HG02763 (cell line): ENCODE data around the gene POLE2.
"Not testable (repeated sequence)": the region's sequence is repeated elsewhere in the genome, so short reads cannot be mapped to it uniquely, and the experiment has no call there.

ENCODE experiments used
- ATAC-seq: cut with Tn5 transposase; IDR thresholded peaks from one replicate; pipeline ENCODE4 v1.9.1; 2021; ENCODE audit warnings: mild to moderate bottlenecking, moderate library complexity; ENCODE audit not compliant: unreplicated experiment

Gene POLE2

DNA sequence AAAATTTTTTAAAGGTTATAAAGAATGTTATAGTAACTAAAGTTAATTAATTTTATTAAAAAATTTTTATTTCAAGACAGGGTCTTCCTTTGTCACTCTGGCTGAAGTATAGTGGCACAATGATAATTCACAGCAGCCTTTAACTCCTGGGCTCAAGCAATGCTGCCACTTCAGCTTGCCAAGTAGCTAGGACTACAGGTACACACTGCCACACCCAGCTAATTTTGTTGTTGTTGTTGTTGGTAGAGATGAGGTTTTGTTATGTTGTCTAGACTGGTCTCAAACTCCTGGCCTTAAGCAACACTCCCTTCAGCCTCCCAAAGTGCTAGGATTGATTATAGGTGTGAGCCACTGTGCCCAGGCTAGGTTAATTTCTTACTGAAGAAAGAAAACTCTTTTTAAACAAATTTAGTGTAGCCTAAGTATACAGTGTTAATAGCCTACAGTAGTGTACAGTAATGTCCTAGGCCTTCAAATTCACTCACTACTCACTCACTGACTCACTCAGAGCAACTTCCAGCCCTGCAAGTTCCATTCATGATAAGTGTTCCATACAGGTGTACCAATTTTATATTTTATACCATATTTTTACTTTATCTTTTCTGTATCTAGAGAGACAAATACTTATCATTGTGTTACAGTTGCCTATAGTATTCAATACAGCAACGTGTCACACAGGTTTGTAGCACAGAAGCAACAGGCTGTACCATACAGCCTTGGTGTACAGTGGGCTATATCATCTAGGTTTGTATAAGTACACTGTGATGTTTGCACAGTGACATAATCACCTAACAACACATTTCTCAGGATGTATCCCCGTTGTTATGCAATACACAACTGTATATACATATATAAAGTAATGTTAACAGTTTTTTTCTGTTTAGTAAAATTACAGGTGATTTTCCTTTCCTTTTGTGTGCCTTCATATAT lies 28.2 kb downstream of the POLE2 start:
- ATAC-seq = no peak

- not testable (repeated sequence) for ATAC-seq
Measured at GRCh38 chr14:49657500-49657899, 30.5 kb downstream of the POLE2 start.

DNA sequence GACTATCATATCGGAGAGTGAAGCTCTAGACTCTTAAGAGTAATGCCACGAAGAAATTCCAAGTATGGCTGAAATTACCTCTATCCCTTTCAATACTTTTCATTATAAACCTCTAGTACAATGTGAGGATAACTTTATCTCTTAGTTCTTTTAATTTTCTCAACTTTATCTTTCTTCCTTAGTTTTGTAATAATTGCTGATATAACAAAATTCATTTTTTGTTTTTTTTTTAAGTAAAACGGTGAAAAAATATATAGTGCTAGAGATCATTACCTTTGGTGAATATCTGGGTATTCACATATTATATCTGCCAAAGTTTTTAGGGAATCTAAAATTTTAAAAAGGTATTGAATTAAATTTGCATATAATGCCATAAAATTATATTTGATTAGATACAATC lies 33.5 kb downstream of the POLE2 start:
- no peak for ATAC-seq

DNA sequence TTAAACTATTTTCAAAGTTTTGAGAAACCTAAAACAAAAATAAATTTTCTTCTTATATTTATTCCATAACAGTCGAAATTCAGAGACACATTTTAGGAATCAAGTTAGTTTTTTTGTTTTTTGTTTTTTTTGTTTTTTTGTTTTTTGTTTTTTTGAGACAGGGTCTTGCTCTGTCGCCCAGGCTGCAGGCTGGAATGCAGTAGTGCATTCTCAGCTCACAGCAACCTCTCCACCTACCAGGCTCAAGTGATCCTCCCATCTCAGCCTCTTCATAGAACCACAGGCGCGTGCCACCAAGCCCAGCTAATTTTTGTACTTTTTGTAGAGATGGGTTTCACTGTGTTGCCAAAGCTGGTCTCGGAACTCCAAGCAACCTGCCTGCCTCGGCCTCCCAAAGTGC lies 34.5 kb downstream of the POLE2 start:
- no peak for ATAC-seq

DNA sequence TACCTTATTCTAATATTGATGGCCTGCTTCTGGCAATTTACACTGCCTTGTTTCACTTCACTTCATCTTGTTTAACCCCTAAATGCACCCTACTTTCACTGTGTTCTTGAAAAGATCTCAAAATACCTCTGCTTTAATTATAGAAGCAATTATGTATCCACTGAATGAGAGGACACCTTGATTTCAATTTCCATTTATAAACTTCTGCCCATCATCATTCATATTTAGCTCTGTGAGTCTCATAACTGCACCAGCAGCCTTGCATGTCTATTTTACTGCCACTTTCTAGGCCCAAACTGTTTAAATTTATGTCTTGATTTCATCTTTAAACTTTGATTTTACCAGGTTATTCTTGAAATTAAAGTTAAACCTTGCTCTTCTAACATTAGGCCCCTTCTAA lies 45.9 kb downstream of the POLE2 start:
- no peak for ATAC-seq

DNA sequence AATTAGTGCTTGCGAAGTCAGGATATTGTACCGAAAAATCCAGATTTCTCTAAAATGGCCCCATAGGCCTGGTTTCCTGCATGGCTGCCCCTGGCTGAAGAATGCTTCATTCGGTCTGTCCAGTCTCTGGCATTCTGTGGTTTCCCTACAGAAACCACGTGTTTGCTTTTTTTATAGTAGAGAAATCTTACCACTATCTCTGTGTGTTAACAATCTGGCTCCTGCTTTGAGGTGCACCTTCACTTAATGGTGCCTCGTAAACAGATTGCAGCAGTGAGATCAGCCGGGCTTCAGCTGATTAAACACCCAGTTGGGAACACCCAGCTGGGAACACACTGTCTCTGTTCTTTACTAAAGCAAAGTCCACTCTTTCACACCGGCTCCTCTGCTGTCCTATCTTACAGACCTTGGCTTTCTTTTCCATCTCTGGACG lies 46.3 kb downstream of the POLE2 start:
- ATAC-seq = no peak

DNA sequence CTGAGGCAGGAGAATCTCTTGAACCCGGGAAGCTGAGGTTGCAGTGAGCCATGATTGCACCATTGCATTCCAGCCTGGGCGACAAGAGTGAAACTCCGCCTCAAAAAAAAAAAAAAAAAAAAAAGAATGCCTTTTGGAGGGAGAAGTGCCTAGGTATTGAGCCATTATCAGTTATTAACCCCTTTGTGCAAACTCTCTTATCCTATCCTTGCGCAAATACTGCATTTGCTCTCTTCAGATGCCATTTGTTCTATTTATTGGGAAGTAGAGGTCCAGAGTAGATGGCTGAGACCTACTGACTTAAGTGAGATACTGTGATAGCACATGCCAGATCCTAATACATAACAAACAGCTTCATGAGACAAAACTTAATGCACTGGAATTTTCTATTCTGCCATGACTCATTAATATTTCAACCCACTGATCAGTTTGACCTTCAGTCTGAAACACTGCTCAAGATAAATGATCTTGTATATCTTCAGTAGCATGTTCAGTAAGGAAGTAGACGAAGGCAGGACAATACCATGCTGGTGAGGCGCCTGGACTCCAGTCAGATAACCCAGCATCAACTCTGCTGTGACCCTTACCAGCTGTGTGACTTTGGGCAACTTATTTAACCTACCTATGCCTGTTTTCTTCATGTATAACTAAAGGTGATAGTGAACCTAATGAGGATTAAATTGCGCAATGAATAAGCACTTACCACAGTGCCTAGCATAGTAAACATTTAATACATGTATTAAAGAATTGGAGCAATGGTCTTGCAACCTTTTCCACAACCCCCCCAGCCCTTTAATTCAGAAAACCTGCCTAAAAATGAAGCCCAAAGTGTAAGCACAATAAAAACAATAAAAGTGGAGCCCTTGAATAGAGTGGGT lies 47.2 kb downstream of the POLE2 start:
- no peak for ATAC-seq

DNA sequence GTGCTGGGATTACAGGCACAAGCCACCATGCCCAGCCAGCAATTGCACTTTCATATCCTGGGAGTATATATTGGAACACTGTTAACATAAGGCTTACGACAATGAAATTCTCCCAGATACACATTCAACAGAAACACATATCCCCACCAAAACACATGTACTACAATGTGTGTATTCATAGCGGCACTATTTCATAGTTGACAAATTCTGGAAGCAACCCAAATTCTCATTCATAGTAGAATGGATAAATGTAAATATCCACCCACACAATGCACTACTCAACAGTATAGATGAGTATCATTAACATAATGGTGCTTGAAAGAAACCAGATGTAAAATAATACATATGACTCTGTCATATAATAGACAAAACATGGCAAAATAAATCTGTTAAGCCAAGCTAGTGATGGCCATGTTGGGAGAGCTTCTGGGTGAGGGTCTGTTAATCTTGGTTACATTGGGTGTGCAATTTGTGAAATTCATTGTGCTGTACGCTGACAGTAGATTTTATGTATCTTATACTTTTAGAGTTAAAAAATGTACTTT lies 50.4 kb downstream of the POLE2 start:
- ATAC-seq = no peak

DNA sequence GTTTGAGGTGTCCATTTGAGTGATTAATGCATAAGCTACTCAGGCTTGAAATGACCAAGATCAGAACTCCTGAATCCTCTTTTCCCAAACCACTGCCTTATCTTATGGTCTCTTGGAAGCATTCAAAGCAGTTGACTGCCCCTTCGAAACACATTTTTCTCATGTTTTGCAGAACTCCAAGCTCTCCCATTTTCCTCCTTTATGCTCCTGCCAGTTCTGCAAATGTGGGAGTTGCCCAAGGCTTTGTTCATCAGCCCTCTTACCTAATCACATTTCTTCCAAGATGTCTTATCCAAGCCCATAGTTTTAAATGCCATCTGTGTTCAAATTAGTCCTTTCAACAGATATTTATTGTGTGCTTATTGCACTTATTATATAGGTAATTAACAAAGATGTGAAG lies 51.1 kb downstream of the POLE2 start:
- ATAC-seq = no peak

- peak; percentile 22 for ATAC-seq
Measured at GRCh38 chr14:49634547-49635334, 53.3 kb downstream of the POLE2 start, which contains the start of gene DNAAF2. DNAAF2 (minus strand) TSS chr14:49635244; CDS start chr14:49635149, 95 bp downstream.

DNA sequence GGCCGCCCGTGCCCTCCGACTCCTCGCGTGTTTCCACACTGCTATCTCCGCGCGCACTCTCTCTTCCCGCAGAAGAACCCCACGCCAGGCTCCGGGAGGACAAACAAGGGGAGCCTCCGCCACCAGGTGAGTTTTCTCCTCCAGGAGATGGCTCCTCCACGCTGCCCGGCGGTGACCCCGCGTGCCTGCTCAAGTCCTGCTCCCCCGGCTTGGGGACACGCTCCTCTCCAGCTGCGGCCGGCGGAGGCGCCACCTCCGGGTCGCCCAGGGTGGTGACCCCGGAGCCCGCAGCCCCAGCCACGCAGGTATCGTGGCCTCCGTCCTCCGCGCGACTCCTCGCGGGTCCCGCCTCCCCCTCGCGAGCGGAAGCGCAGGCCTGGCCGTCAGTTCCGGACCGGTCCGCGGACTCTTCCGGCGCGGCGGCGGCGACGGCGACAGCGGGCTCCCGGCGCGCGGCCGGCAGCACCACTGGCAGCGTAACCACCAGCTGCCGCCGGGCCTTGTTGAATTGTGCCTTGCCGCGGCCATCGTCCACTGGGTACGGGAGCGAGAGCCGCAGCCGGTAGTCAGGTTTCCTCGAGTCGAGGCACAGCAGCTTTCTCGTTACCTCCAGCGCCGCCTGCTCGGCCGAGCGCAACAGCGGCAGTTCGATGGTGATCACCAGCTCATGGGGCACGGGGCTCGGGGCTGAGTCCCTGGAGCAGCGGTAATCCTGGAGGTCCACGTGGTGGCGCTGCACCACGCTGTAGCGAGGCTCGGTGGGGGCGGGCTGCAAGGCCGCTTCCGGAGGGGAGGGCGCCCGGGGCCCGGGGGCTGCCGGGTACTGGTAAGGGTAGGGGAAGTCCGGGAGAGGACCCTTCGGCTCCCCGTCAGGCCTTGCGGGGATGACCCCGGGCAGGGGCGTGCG lies 54.1 kb downstream of the POLE2 start:
- ATAC-seq = peak; percentile 71

GRCh38 chr14:49623941-49624839 lies 63.8 kb downstream of the POLE2 start:
- ATAC-seq = no peak

- no peak for ATAC-seq
Measured at GRCh38 chr14:49623387-49623786, 64.6 kb downstream of the POLE2 start.

GRCh38 chr14:49622022-49622607 lies 65.9 kb downstream of the POLE2 start:
- no peak for ATAC-seq

- ATAC-seq = peak; percentile 25
Measured at GRCh38 chr14:49621114-49621881, 66.7 kb downstream of the POLE2 start.

DNA sequence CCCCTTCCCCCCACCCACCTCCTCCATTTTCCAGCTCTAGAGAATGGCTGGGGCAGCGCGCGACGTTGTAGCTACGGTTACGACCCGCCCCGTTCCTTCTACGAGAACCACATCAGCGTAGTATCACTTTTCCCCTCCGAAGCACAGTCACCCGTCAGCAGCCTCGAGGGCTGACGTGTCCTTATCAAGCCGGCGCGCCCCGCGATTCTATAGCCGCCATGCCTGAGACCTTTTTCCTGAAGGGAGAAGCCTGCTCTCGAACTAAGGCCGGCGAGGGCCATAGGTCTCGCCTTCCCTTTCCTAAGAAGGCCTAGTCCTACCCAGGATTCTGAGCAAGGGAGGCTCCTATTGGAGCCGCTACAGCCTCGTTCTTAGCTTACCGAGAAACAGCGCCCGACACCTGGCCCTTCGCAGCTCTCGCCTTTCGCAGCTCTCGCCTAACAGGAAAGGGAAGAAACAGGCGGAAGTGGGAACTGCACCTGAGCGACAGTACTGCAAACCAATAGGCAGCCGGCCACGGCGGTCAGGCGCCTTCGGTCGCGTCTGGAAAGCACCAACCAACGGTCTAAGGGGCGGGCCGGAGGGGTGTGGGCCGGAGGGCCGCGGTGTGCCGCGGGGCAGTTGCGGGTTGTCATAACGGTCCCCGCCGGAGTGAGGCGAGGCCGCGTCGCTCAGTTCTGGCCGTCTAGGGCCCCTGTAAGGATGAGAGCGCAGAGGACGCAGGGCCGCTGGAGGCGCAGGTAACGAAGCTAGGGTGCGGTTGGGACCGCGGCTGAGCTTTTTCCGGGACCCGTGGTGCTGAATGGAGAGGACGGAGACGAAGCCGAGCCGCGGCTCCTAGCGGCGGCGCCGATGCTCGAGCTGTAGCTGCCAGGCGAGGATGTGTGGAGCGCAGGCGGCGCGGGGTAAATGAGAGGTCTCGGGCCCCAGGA lies 67.6 kb downstream of the POLE2 start, which contains the start of the genes MGAT2 and RPL36AL:
Gene MGAT2, plus strand, starts transcription at position 618 of the 932 bp plus-strand sequence. CDS start 470 bp downstream, outside the sequence.
Gene RPL36AL, minus strand, starts transcription at position 445 of the 932 bp plus-strand sequence. CDS start 1,522 bp downstream, outside the sequence.
- peak; percentile 94 for ATAC-seq
